Cerebellar nuclear complex (tissue), 1 donor: ENCODE measurements around the gene ADSS2.
"Not testable (repeated sequence)": the region's sequence is repeated elsewhere in the genome, so short reads cannot be mapped to it uniquely, and the experiment has no call there.

Experiments
- DNase-seq, 2 experiments: peaks; one replicate each; lab custom pipeline; 2025; lab: John Stamatoyannopoulos, UW

The ADSS2 gene

GRCh38 chr1:244365262-244365661 is 86.4 kb downstream of the ADSS2 start:
- not testable (repeated sequence) for DNase-seq

GRCh38 chr1:244362476-244362875 is 89.2 kb downstream of the ADSS2 start:
- no peak for DNase-seq

GRCh38 chr1:244361764-244362473 is 89.8 kb downstream of the ADSS2 start:
- no peak for DNase-seq
